Measurements from ENCODE around the gene SUCLA2. TPM values are rescaled to one million over a fixed set of nuclear protein-coding genes. Genes with fewer than 3 reads are reported as not detected.

The SUCLA2 gene
- polyA plus RNA-seq, 1 donor from 2014 or later: 137 TPM

GRCh38 chr13:48019796-48020195 lies 18.7 kb upstream of the SUCLA2 start:
- no peaks in the 10 kb centered on the region for H3K9me3 ChIP-seq (ENCODE audit: low read length)
- H3K4me2 ChIP-seq (ENCODE audit: low read length): no peak overlapping the region
- no peaks in the 10 kb centered on the region for H3K36me3 ChIP-seq (ENCODE audit: insufficient read depth, low read length)
- no peaks in the 10 kb centered on the region for H3K79me2 ChIP-seq (replicated peaks; ENCODE audit: insufficient read depth, low read length)
- no peak overlapping the region for H3K27ac ChIP-seq (ENCODE audit: low read length)
- H3K4me3 ChIP-seq (ENCODE audit: low read length): no peak overlapping the region
- no peak overlapping the region for H2AFZ ChIP-seq (ENCODE audit: low read depth, low read length)
- TF ChIP-seq MXI1 (conservative IDR thresholded peaks at IDR 0.05; ENCODE audit: poor library complexity, severe bottlenecking) (no peak), POLR2AphosphoS5 (IDR thresholded peaks at IDR 0.05) (no peak), REST (IDR thresholded peaks at IDR 0.05; ENCODE audit: borderline replicate concordance) (no peak), EP300 (conservative IDR thresholded peaks at IDR 0.05; ENCODE audit: poor library complexity, severe bottlenecking) (no peak), TAF1 (IDR thresholded peaks at IDR 0.05; ENCODE audit: low read depth) (no peak), EZH2 (IDR thresholded peaks at IDR 0.05; ENCODE audit: borderline replicate concordance, insufficient read depth, low read length, poor library complexity, severe bottlenecking) (no peak), SMC3 (conservative IDR thresholded peaks at IDR 0.05; ENCODE audit: poor library complexity) (no peak), RAD21 (conservative IDR thresholded peaks at IDR 0.05) (no peak), CTCF (IDR thresholded peaks at IDR 0.05; ENCODE audit: poor library complexity, severe bottlenecking) (no peak)
- H3K9me2 ChIP-seq (ENCODE audit: insufficient read depth, low read length): no peaks in the 10 kb centered on the region
- H4K20me1 ChIP-seq (ENCODE audit: insufficient read depth): no peaks in the 10 kb centered on the region
- H3K27me3 ChIP-seq (ENCODE audit: insufficient read depth, low read depth, low read length): no peaks in the 10 kb centered on the region
- H3K9ac ChIP-seq (ENCODE audit: low read length): no peak overlapping the region
- no peaks in the 10 kb centered on the region for H3F3A ChIP-seq (ENCODE audit: insufficient read depth, low read length, poor library complexity, severe bottlenecking)

- H3K9me3 ChIP-seq (ENCODE audit: low read length): no peaks in the 10 kb centered on the region
- H2AFZ ChIP-seq (ENCODE audit: low read depth, low read length): no peak overlapping the region
- no peak overlapping the region for H3K4me2 ChIP-seq (ENCODE audit: low read length)
- no peak overlapping the region for H3K27ac ChIP-seq (ENCODE audit: low read length)
- no peaks in the 10 kb centered on the region for H3K27me3 ChIP-seq (ENCODE audit: insufficient read depth, low read depth, low read length)
- H3K9ac ChIP-seq (ENCODE audit: low read length): no peak overlapping the region
- H3K79me2 ChIP-seq (replicated peaks; ENCODE audit: insufficient read depth, low read length): no peaks in the 10 kb centered on the region
- no peaks in the 10 kb centered on the region for H4K20me1 ChIP-seq (ENCODE audit: insufficient read depth)
- TF ChIP-seq POLR2AphosphoS5 (IDR thresholded peaks at IDR 0.05): no peak
- no peak for TF ChIP-seq MXI1 (conservative IDR thresholded peaks at IDR 0.05; ENCODE audit: poor library complexity, severe bottlenecking)
- TF ChIP-seq REST (IDR thresholded peaks at IDR 0.05; ENCODE audit: borderline replicate concordance): no peak
- no peak for TF ChIP-seq EP300 (conservative IDR thresholded peaks at IDR 0.05; ENCODE audit: poor library complexity, severe bottlenecking)
- no peak for TF ChIP-seq TAF1 (IDR thresholded peaks at IDR 0.05; ENCODE audit: low read depth)
- no peak for TF ChIP-seq SMC3 (conservative IDR thresholded peaks at IDR 0.05; ENCODE audit: poor library complexity)
- TF ChIP-seq CTCF (IDR thresholded peaks at IDR 0.05; ENCODE audit: poor library complexity, severe bottlenecking): no peak
- TF ChIP-seq EZH2 (IDR thresholded peaks at IDR 0.05; ENCODE audit: borderline replicate concordance, insufficient read depth, low read length, poor library complexity, severe bottlenecking): no peak
- no peak for TF ChIP-seq RAD21 (conservative IDR thresholded peaks at IDR 0.05)
- H3K9me2 ChIP-seq (ENCODE audit: insufficient read depth, low read length): no peaks in the 10 kb centered on the region
- H3K36me3 ChIP-seq (ENCODE audit: insufficient read depth, low read length): no peaks in the 10 kb centered on the region
- no peaks in the 10 kb centered on the region for H3F3A ChIP-seq (ENCODE audit: insufficient read depth, low read length, poor library complexity, severe bottlenecking)
- no peak overlapping the region for H3K4me3 ChIP-seq (ENCODE audit: low read length)
Observed at GRCh38 chr13:48018637-48019036, 17.6 kb upstream of the SUCLA2 start.
